Brain microvascular endothelial cell (primary cell): Measurements from ENCODE around the gene ALK.

Experiments
- DNase-seq: peaks from one replicate; pipeline ENCODE4 v3.0.0-alpha.2; 2020
- H3K27ac ChIP-seq: fragments of 250-450 bp; sonication (Bioruptor Pico); 2 replicates; pipeline ENCODE4 v1.5.1; 2020; ENCODE audit warnings: mild to moderate bottlenecking, moderate library complexity
- H3K27me3 ChIP-seq: fragments of 250-450 bp; sonication (Bioruptor Pico); replicated peaks from 2 replicates; pipeline ENCODE4 v1.5.1; 2020; ENCODE audit warnings: mild to moderate bottlenecking
- H3K36me3 ChIP-seq: fragments of 250-450 bp; sonication (Bioruptor Pico); replicated peaks from 2 replicates; pipeline ENCODE4 v1.5.1; 2020; ENCODE audit warnings: mild to moderate bottlenecking
- H3K4me3 ChIP-seq: 2 replicates; pipeline ENCODE4 v1.5.1; 2011; ENCODE audit warnings: low read depth, mild to moderate bottlenecking, control low read depth, low read length, moderate library complexity
- CTCF ChIP-seq: IDR thresholded peaks from 2 replicates; pipeline ENCODE4 v1.5.1; 2011; ENCODE audit warnings: low read depth, mild to moderate bottlenecking, moderate library complexity, low read length, control low read depth, inconsistent platforms; ENCODE audit errors: missing control alignments
- in situ Hi-C: cut with HindIII; loops from 2 replicates; pipeline ENCODE4 v1.10.0; 2017; ENCODE audit warnings: low sequenced_read_pairs, low pct_ligation_motif_present

Gene ALK

GRCh38 chr2:29184531-29184930 is 736.9 kb downstream of the ALK start:
- TF ChIP-seq CTCF, result no peak
- DNase-seq, result no peak
- no peaks in the 10 kb centered on the region for H3K27me3 ChIP-seq
- in situ Hi-C loops, result no loop called here
- no peak overlapping the region for H3K27ac ChIP-seq
- no peaks in the 10 kb centered on the region for H3K36me3 ChIP-seq
- H3K4me3 ChIP-seq, result no peak overlapping the region

- DNase-seq, result no peak
- H3K27ac ChIP-seq, result no peak overlapping the region
- no peak for TF ChIP-seq CTCF
- H3K36me3 ChIP-seq, result no peaks in the 10 kb centered on the region
- in situ Hi-C loops, result no loop called here
- H3K4me3 ChIP-seq, result no peak overlapping the region
- H3K27me3 ChIP-seq, result no peaks in the 10 kb centered on the region
Observed at GRCh38 chr2:29182920-29183319, 738.5 kb downstream of the ALK start.

GRCh38 chr2:29182334-29182733 is 739.1 kb downstream of the ALK start:
- Histone ChIP-seq H3K27me3 (no peaks in the 10 kb centered on the region), H3K27ac (no peak overlapping the region), H3K4me3 (no peak overlapping the region), H3K36me3 (no peaks in the 10 kb centered on the region)
- no peak for DNase-seq
- in situ Hi-C loops, result no loop called here
- no peak for TF ChIP-seq CTCF

- TF ChIP-seq CTCF, result no peak
- Histone ChIP-seq H3K36me3 (peaks cover 15% of the 10 kb centered on the region), H3K27ac (no peak overlapping the region)
Observed at GRCh38 chr2:29175338-29175737, 746.0 kb downstream of the ALK start.

GRCh38 chr2:29174937-29175336 is 746.4 kb downstream of the ALK start:
- no peak for DNase-seq
- H3K4me3 ChIP-seq, result no peak overlapping the region
- no peaks in the 10 kb centered on the region for H3K27me3 ChIP-seq
- in situ Hi-C loops, result no loop called here
- H3K36me3 ChIP-seq, result peaks cover 15% of the 10 kb centered on the region
- no peak for TF ChIP-seq CTCF
- H3K27ac ChIP-seq, result no peak overlapping the region

More at GRCh38 chr2:29175338-29175737, 746.0 kb downstream of the ALK start:
- DNase-seq, result no peak
- Histone ChIP-seq H3K27me3 (no peaks in the 10 kb centered on the region), H3K4me3 (no peak overlapping the region)
- in situ Hi-C loops, result no loop called here

GRCh38 chr2:29166242-29167039 is 754.9 kb downstream of the ALK start:
- no peak for DNase-seq
- Histone ChIP-seq H3K27ac (no peak overlapping the region), H3K36me3 (peaks cover 6% of the 10 kb centered on the region), H3K27me3 (no peaks in the 10 kb centered on the region), H3K4me3 (no peak overlapping the region)
- in situ Hi-C loops, result no loop called here
- no peak for TF ChIP-seq CTCF
